Measurements from ENCODE around the gene MCHR1. TPM values are rescaled to one million over a fixed set of nuclear protein-coding genes. Genes with fewer than 3 reads are reported as not detected.

Gene MCHR1
- total and polyA plus RNA-seq, 9 of the 15 experiments (the other 6 are each of a cell fraction or from before 2014, with no cell fraction given), result 0.03 to 0.50 TPM; not detected in 7

DNA sequence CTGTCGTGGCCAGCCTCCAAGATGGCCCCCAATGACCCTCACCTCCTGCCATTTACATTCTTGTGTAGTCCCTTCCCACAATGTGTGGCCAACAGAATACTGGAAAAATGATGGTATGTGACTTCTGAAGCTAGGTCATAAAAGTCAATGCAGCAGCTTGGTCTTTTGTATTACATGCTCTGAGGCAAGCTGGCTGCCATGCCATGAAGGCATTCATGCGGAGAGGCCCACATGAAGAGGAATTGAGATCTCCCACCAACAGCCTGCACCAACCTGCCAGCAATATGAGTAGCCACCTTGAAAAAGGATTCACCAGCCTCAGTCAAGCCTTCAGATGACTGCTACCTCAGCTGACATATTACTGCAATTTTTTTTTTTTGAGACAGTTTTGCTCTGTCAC, 47.4 kb upstream of the MCHR1 start:
- Histone ChIP-seq H3K9ac (ENCODE audit: insufficient read depth in 1 of 2, low read depth in 2 of 2, low read length in 2 of 2) (no peak overlapping the region; a peak in 1 of 4 replicates), H3K27me3 (ENCODE audit: control insufficient read depth in 2 of 2, insufficient read depth in 2 of 2, low read length in 2 of 2) (no peaks in the 10 kb centered on the region), H3K9me1 (ENCODE audit: control insufficient read depth, insufficient read depth, low read length) (no peaks in the 10 kb centered on the region), H3K79me2 (ENCODE audit: control insufficient read depth, insufficient read depth, low read length) (peaks cover 84% of the 10 kb centered on the region), H3K4me1 (replicated peaks in 1 of 2; ENCODE audit: control insufficient read depth in 2 of 2, insufficient read depth in 2 of 2, low read length in 2 of 2) (peaks cover 13 to 20% of the 10 kb centered on the region in 2 experiments; a peak in 4 of 5 replicates), H3K4me3 (no peak overlapping the region), H4K20me1 (replicated peaks; ENCODE audit: control insufficient read depth, insufficient read depth, low read length) (0 out of 2 replicates have a peak, but pooled peaks cover 4% of the 10 kb centered on the region), H3K27ac (ENCODE audit: extremely low read depth, low read depth, low read length) (no peak overlapping the region), H3K4me2 (ENCODE audit: insufficient read depth, low read length) (no peak overlapping the region), H2AFZ (ENCODE audit: low read depth, low read length) (no peak overlapping the region), H3K36me3 (ENCODE audit: control insufficient read depth, insufficient read depth, low read length) (no peaks in the 10 kb centered on the region), H3K9me3 (replicated peaks; ENCODE audit: control insufficient read depth, insufficient read depth, low read depth, low read length) (no peaks in the 10 kb centered on the region)
- FAIRE-seq, result no peak
- no peak for DNase-seq (ENCODE audit: extremely low read depth in 1 of 4, low spot score in 3 of 4)
- in situ Hi-C loops (cut with MboI) (no loop called here), intact Hi-C loops (cut with micrococcal nuclease) (no loop called here)
- CTCF ChIA-PET (ENCODE audit: low intra/inter-chr PET ratio), result no interaction called here
- POLR2A ChIA-PET, result interaction anchor here (0.6 to 2.0 kb wide), 3 partner anchors 26 to 195 kb away, joined by 3 to 4 read pairs (median 4); no protein-coding TSS in a partner anchor
- 82% methylated on average over 2 of the region's 2 CpGs for WGBS (ENCODE audit: insufficient coverage, low coverage, missing lambda C conversion rate)
- BruUV-seq (replicated peaks), result no TSS peak
- no peak for TF ChIP-seq MTA1 (IDR thresholded peaks at IDR 0.05; ENCODE audit: borderline replicate concordance)
- TF ChIP-seq ZNF146 (CRISPR knock-in tag; IDR thresholded peaks at IDR 0.05; ENCODE audit: unreplicated experiment), result no peak
- TF ChIP-seq ZNF134 (CRISPR knock-in tag; conservative IDR thresholded peaks at IDR 0.05), result no peak
- TF ChIP-seq YBX1 (IDR thresholded peaks at IDR 0.05), result no peak
- no peak for TF ChIP-seq ZNF408 (CRISPR knock-in tag; IDR thresholded peaks at IDR 0.05; ENCODE audit: low read depth)
- TF ChIP-seq, protein P1, sequence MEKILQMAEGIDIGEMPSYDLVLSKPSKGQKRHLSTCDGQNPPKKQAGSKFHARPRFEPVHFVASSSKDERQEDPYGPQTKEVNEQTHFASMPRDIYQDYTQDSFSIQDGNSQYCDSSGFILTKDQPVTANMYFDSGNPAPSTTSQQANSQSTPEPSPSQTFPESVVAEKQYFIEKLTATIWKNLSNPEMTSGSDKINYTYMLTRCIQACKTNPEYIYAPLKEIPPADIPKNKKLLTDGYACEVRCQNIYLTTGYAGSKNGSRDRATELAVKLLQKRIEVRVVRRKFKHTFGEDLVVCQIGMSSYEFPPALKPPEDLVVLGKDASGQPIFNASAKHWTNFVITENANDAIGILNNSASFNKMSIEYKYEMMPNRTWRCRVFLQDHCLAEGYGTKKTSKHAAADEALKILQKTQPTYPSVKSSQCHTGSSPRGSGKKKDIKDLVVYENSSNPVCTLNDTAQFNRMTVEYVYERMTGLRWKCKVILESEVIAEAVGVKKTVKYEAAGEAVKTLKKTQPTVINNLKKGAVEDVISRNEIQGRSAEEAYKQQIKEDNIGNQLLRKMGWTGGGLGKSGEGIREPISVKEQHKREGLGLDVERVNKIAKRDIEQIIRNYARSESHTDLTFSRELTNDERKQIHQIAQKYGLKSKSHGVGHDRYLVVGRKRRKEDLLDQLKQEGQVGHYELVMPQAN (IDR thresholded peaks at IDR 0.05; ENCODE audit: borderline replicate concordance), result no peak
- TF ChIP-seq HNRNPLL (IDR thresholded peaks at IDR 0.05; ENCODE audit: low read depth, low read length, poor library complexity, severe bottlenecking), result no peak
- TF ChIP-seq ZBTB1 (CRISPR knock-in tag; IDR thresholded peaks at IDR 0.05; ENCODE audit: borderline replicate concordance, low read depth), result no peak
- no peak for TF ChIP-seq ZNF584 (CRISPR knock-in tag; IDR thresholded peaks at IDR 0.05; ENCODE audit: low read depth)
- no peak for TF ChIP-seq MYBL2 (IDR thresholded peaks at IDR 0.05; ENCODE audit: low read depth)
- no peak for TF ChIP-seq MYBL2 (CRISPR knock-in tag; IDR thresholded peaks at IDR 0.05; ENCODE audit: borderline replicate concordance)
- no peak for TF ChIP-seq TAF1 (IDR thresholded peaks at IDR 0.05; ENCODE audit: control insufficient read depth, extremely low read depth, insufficient read depth, low read length, severe bottlenecking)
- TF ChIP-seq DNMT1 (IDR thresholded peaks at IDR 0.05), result no peak
- ATAC-seq, result no peak

Data from K562 (cell line).